K562 (cell line): Measurements from ENCODE around the gene SLC35F5.

Source experiments
- EP300 ChIP-seq: IDR thresholded peaks from 2 replicates; pipeline ENCODE4 v1.6.1; 2012; ENCODE audit warnings: low read length, improper control_type of control experiment
- HNRNPL ChIP-seq: fragments of 200-400 bp; formaldehyde crosslinking; IDR thresholded peaks from 2 replicates; pipeline ENCODE4 v1.6.1; 2017; ENCODE audit warnings: low read depth, mild to moderate bottlenecking, low read length

- TF ChIP-seq HNRNPL = no peak
- no peak for TF ChIP-seq EP300
These were observed 63.6 kb downstream of the SLC35F5 start for GRCh38 chr2:113692698-113693428.
